Measurements from ENCODE around the gene LUZP2. TPM values are rescaled to one million over a fixed set of nuclear protein-coding genes. Genes with fewer than 3 reads are reported as not detected.

LUZP2 gene
- total RNA-seq, 1 experiment from 2014 or later, result not detected

GRCh38 chr11:24664399-24664798 is 167.5 kb downstream of the LUZP2 start:
- Histone ChIP-seq H3K4me1 (peaks cover 11% of the 10 kb centered on the region; the same call in 1 of the 2 replicates), H3K36me3 (ENCODE audit: control insufficient read depth, insufficient read depth, low read length) (no peaks in the 10 kb centered on the region), H3K27me3 (replicated peaks; ENCODE audit: control insufficient read depth, insufficient read depth, low read length) (no peaks in the 10 kb centered on the region), H3K4me3 (ENCODE audit: low read depth, low read length) (no peak overlapping the region), H3K9me3 (no peaks in the 10 kb centered on the region)
- Mint-ChIP-seq H3K27me3 (ENCODE audit: insufficient read depth, unreplicated experiment) (no peaks in the 10 kb centered on the region), H3K4me1 (ENCODE audit: low read depth, unreplicated experiment) (no peaks in the 10 kb centered on the region), H3K36me3 (ENCODE audit: insufficient read depth, unreplicated experiment) (no peaks in the 10 kb centered on the region), H3K27ac (ENCODE audit: unreplicated experiment) (no peak overlapping the region), H3K9me3 (ENCODE audit: unreplicated experiment) (peaks cover 26% of the 10 kb centered on the region), H3K4me3 (ENCODE audit: unreplicated experiment) (no peak overlapping the region)
- ChIA-PET POLR2A (no interaction called here), CTCF (no interaction called here)
- BruUV-seq (replicated peaks), result no TSS peak
- intact Hi-C loops (cut with micrococcal nuclease; ENCODE audit: unreplicated experiment), result no loop called here
- no peak for TF ChIP-seq CTCF (IDR thresholded peaks at IDR 0.05; ENCODE audit: insufficient read depth in 1 of 2, low read depth in 1 of 2, low read length in 1 of 2, severe bottlenecking in 1 of 2, unreplicated experiment in 1 of 2)
- no peak for DNase-seq

GRCh38 chr11:24667353-24667968 is 170.6 kb downstream of the LUZP2 start:
- H3K36me3 ChIP-seq (ENCODE audit: control insufficient read depth, insufficient read depth, low read length), result no peaks in the 10 kb centered on the region
- no peaks in the 10 kb centered on the region for H3K27me3 ChIP-seq (replicated peaks; ENCODE audit: control insufficient read depth, insufficient read depth, low read length)
- H3K9me3 Mint-ChIP-seq (ENCODE audit: unreplicated experiment), result peaks cover 26% of the 10 kb centered on the region

GRCh38 chr11:24678703-24679348 is 182.0 kb downstream of the LUZP2 start:
- ChIA-PET CTCF (no interaction called here), POLR2A (no interaction called here)
- Mint-ChIP-seq H3K9me3 (ENCODE audit: unreplicated experiment) (no peaks in the 10 kb centered on the region), H3K27me3 (ENCODE audit: insufficient read depth, unreplicated experiment) (no peaks in the 10 kb centered on the region), H3K27ac (ENCODE audit: unreplicated experiment) (no peak overlapping the region), H3K4me3 (ENCODE audit: unreplicated experiment) (no peak overlapping the region), H3K4me1 (ENCODE audit: low read depth, unreplicated experiment) (peaks cover 6% of the 10 kb centered on the region), H3K36me3 (ENCODE audit: insufficient read depth, unreplicated experiment) (no peaks in the 10 kb centered on the region)
- H3K36me3 ChIP-seq (ENCODE audit: control insufficient read depth, insufficient read depth, low read length), result no peaks in the 10 kb centered on the region
- TF ChIP-seq CTCF (IDR thresholded peaks at IDR 0.05; ENCODE audit: insufficient read depth in 1 of 2, low read depth in 1 of 2, low read length in 1 of 2, severe bottlenecking in 1 of 2, unreplicated experiment in 1 of 2), result no peak
- intact Hi-C loops (cut with micrococcal nuclease; ENCODE audit: unreplicated experiment), result no loop called here
- no peaks in the 10 kb centered on the region for H3K9me3 ChIP-seq
- peaks cover 11% of the 10 kb centered on the region; the same call in 1 of the 2 replicates for H3K4me1 ChIP-seq
- no peaks in the 10 kb centered on the region for H3K27me3 ChIP-seq (replicated peaks; ENCODE audit: control insufficient read depth, insufficient read depth, low read length)
- no peak overlapping the region for H3K4me3 ChIP-seq (ENCODE audit: low read depth, low read length)
- no peak for DNase-seq
- BruUV-seq (replicated peaks), result no TSS peak

More at GRCh38 chr11:24667353-24667968, 170.6 kb downstream of the LUZP2 start:
- no peaks in the 10 kb centered on the region for H3K27me3 Mint-ChIP-seq (ENCODE audit: insufficient read depth, unreplicated experiment)
- no TSS peak for BruUV-seq (replicated peaks)
- Histone ChIP-seq H3K4me3 (ENCODE audit: low read depth, low read length) (no peak overlapping the region), H3K4me1 (peaks cover 11% of the 10 kb centered on the region; the same call in 1 of the 2 replicates), H3K9me3 (no peaks in the 10 kb centered on the region)
- no peak overlapping the region for H3K4me3 Mint-ChIP-seq (ENCODE audit: unreplicated experiment)
- TF ChIP-seq CTCF (IDR thresholded peaks at IDR 0.05; ENCODE audit: insufficient read depth in 1 of 2, low read depth in 1 of 2, low read length in 1 of 2, severe bottlenecking in 1 of 2, unreplicated experiment in 1 of 2), result no peak
- no peak overlapping the region for H3K27ac Mint-ChIP-seq (ENCODE audit: unreplicated experiment)
- no peak for DNase-seq
- H3K4me1 Mint-ChIP-seq (ENCODE audit: low read depth, unreplicated experiment), result no peaks in the 10 kb centered on the region
- H3K36me3 Mint-ChIP-seq (ENCODE audit: insufficient read depth, unreplicated experiment), result no peaks in the 10 kb centered on the region
- intact Hi-C loops (cut with micrococcal nuclease; ENCODE audit: unreplicated experiment), result no loop called here
- ChIA-PET CTCF (no interaction called here), POLR2A (no interaction called here)

Measured in Caco-2 (cell line).